Measurements from ENCODE around the gene ESYT2. TPM values are rescaled to one million over a fixed set of nuclear protein-coding genes. Genes with fewer than 3 reads are reported as not detected.

Gene ESYT2
- total and polyA plus RNA-seq, 9 of the 15 experiments (the other 6 are each of a cell fraction or from before 2014, with no cell fraction given) = 5.8 to 86.9 (median 64.7) TPM

DNA sequence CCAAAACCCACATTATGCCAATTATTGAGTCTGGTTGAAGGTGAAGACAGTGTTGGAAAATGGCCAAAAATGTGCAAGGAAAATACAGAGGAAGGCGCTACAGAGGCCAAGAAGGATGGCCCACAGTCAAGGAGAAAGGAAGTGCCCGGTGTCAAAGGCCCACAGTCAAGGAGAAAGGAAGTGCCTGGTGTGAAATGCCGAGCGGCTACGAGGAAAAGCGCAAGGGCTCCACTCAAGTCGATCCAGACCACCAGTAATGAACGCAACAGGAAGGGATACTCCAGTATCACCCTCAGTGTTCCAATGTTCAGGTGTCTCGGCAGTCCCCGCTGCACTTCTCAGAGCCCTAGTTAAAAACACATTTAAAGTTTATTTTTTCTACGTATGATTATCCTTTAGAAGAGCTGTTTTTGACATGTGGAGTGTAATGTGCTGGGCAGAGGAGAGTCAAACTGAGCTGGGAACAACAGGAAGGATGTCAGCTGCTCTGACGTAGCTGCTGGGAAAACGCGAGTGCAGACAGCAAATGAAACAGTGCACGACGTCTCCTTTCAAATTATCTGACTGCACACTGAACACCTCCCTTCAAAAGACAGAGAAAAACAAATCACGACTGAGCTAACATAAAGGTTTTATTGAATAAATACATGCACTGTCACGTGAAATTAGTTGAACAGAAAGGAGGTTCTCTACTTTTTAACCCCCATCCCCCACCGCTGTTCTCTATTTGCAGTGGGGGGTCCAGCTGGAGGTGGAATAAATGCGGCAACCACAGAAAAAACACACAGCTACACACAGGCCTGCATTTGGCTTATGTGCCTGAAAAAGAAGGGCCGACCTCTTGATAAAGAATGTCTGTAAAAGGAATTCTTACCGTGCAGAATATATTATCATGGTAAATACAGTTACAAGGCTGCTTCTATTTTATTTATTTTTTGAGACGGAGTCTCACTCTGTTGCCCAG lies 98.6 kb downstream of the ESYT2 start:
- H3K27me3 ChIP-seq (ENCODE audit: control insufficient read depth in 2 of 2, insufficient read depth in 2 of 2, low read length in 2 of 2) = no peaks in the 10 kb centered on the region
- H3K4me3 ChIP-seq = no peak overlapping the region
- no peaks in the 10 kb centered on the region for H3K79me2 ChIP-seq (ENCODE audit: control insufficient read depth, insufficient read depth, low read length)
- no TSS peak for BruUV-seq (replicated peaks)
- no peaks in the 10 kb centered on the region for H3K9me3 ChIP-seq (replicated peaks; ENCODE audit: control insufficient read depth, insufficient read depth, low read depth, low read length)
- H3K27ac ChIP-seq (ENCODE audit: extremely low read depth, low read depth, low read length) = no peak overlapping the region
- H3K9me1 ChIP-seq (ENCODE audit: control insufficient read depth, insufficient read depth, low read length) = no peaks in the 10 kb centered on the region
- DNase-seq (ENCODE audit: extremely low read depth in 1 of 4, low spot score in 3 of 4) (no peak), FAIRE-seq (no peak), ATAC-seq (no peak)
- H4K20me1 ChIP-seq (replicated peaks; ENCODE audit: control insufficient read depth, insufficient read depth, low read length) = no peaks in the 10 kb centered on the region
- in situ Hi-C loops (cut with MboI) = no loop called here
- POLR2A ChIA-PET = interaction anchor here (0.6 to 2.8 kb wide), 5 partner anchors 9 to 15 kb away, joined by 3 to 14 read pairs (median 6); no protein-coding TSS in a partner anchor
- no peak overlapping the region for H3K4me2 ChIP-seq (ENCODE audit: insufficient read depth, low read length)
- WGBS (ENCODE audit: insufficient coverage, low coverage, missing lambda C conversion rate) = 78% methylated on average over 23 of the region's 23 CpGs
- intact Hi-C loops (cut with micrococcal nuclease) = no loop called here
- TF ChIP-seq NR4A1 (CRISPR knock-in tag; IDR thresholded peaks at IDR 0.05) = no peak
- no peak for TF ChIP-seq NR4A1 (tag; IDR thresholded peaks at IDR 0.05)
- peak; percentile 49 for TF ChIP-seq NFIC (IDR thresholded peaks at IDR 0.05)
- no peak overlapping the region for H3K9ac ChIP-seq (ENCODE audit: insufficient read depth in 1 of 2, low read depth in 2 of 2, low read length in 2 of 2)
- CTCF ChIA-PET (ENCODE audit: low intra/inter-chr PET ratio) = no interaction called here
- H3K36me3 ChIP-seq (ENCODE audit: control insufficient read depth, insufficient read depth, low read length) = peaks cover 52% of the 10 kb centered on the region
- H2AFZ ChIP-seq (ENCODE audit: low read depth, low read length) = no peak overlapping the region
- peaks cover 0 to 10% of the 10 kb centered on the region in 2 experiments; a peak in 2 of 5 replicates for H3K4me1 ChIP-seq (replicated peaks in 1 of 2; ENCODE audit: control insufficient read depth in 2 of 2, insufficient read depth in 2 of 2, low read length in 2 of 2)

All from K562 (cell line).